SK-N-SH treated with all-trans-retinoic acid at 6 μM for 48 hours (cell line): ENCODE data around the gene NR2C2AP.

Experiments
- ARNTL ChIP-seq: fragments of 450-650 bp; formaldehyde crosslinking; IDR thresholded peaks from 2 replicates; pipeline ENCODE4 v1.5.0; 2020; ENCODE audit warnings: low read depth, mild to moderate bottlenecking, moderate library complexity, borderline replicate concordance
- BACH2 ChIP-seq: fragments of 250-450 bp; sonication (Bioruptor Pico); IDR thresholded peaks from 2 replicates; pipeline ENCODE4 v1.9.0; 2021; ENCODE audit warnings: mild to moderate bottlenecking, borderline replicate concordance
- CREB5 ChIP-seq: fragments of 250-450 bp; sonication (Bioruptor Pico); IDR thresholded peaks from 2 replicates; pipeline ENCODE4 v1.5.1; 2020; ENCODE audit warnings: low read depth, mild to moderate bottlenecking, moderate library complexity
- CSDC2 ChIP-seq: fragments of 250-450 bp; sonication (Bioruptor Pico); IDR thresholded peaks from 2 replicates; pipeline ENCODE4 v1.5.0; 2020; ENCODE audit warnings: mild to moderate bottlenecking, moderate library complexity
- GLIS3 ChIP-seq: fragments of 250-450 bp; sonication (Bioruptor Pico); IDR thresholded peaks from 2 replicates; pipeline ENCODE4 v1.5.0; 2020; ENCODE audit warnings: mild to moderate bottlenecking, moderate library complexity
- ISL1 ChIP-seq: fragments of 250-450 bp; sonication (Bioruptor Pico); IDR thresholded peaks from 2 replicates; pipeline ENCODE4 v2.1.2; 2022; ENCODE audit warnings: mild to moderate bottlenecking, moderate library complexity
- OSR1 ChIP-seq: fragments of 250-450 bp; sonication (Bioruptor Pico); IDR thresholded peaks from 2 replicates; pipeline ENCODE4 v1.8.0; 2022; ENCODE audit warnings: moderate library complexity, mild to moderate bottlenecking, inconsistent platforms
- PATZ1 ChIP-seq: fragments of 250-450 bp; sonication (Bioruptor Pico); IDR thresholded peaks from 2 replicates; pipeline ENCODE4 v1.8.0; 2020; ENCODE audit warnings: mild to moderate bottlenecking, moderate library complexity, borderline replicate concordance
- RARB ChIP-seq: fragments of 250-450 bp; sonication (Bioruptor Pico); IDR thresholded peaks from 2 replicates; pipeline ENCODE4 v1.8.0; 2021; ENCODE audit warnings: mild to moderate bottlenecking, moderate library complexity
- TCF4 ChIP-seq: fragments of 250-450 bp; sonication (Bioruptor Pico); IDR thresholded peaks from 2 replicates; pipeline ENCODE4 v1.8.0; 2021; ENCODE audit warnings: mild to moderate bottlenecking, moderate library complexity, borderline replicate concordance
- TOX ChIP-seq: fragments of 250-450 bp; sonication (Bioruptor Pico); IDR thresholded peaks from 2 replicates; pipeline ENCODE4 v1.8.0; 2021; ENCODE audit warnings: mild to moderate bottlenecking, moderate library complexity, borderline replicate concordance
- ZFP3 ChIP-seq: fragments of 250-450 bp; sonication (Bioruptor Pico); IDR thresholded peaks from 2 replicates; pipeline ENCODE4 v1.5.0; 2020; ENCODE audit warnings: mild to moderate bottlenecking, moderate library complexity
- ZFP30 ChIP-seq: fragments of 450-650 bp; formaldehyde crosslinking; IDR thresholded peaks from 2 replicates; pipeline ENCODE4 v1.5.0; 2022; ENCODE audit warnings: mild to moderate bottlenecking, moderate library complexity
- ZNF565 ChIP-seq: fragments of 450-650 bp; formaldehyde crosslinking; conservative IDR thresholded peaks from 2 replicates; pipeline ENCODE4 v1.5.0; 2020; ENCODE audit warnings: low read depth, mild to moderate bottlenecking, moderate library complexity

- TF ChIP-seq ZFP3 (CRISPR knock-in tag) (no peak), BACH2 (CRISPR knock-in tag) (no peak), TCF4 (no peak), GLIS3 (CRISPR knock-in tag) (no peak), ZFP30 (CRISPR knock-in tag) (no peak), CREB5 (CRISPR knock-in tag) (no peak), ISL1 (CRISPR knock-in tag) (no peak), ZNF565 (CRISPR knock-in tag) (no peak), OSR1 (CRISPR knock-in tag) (no peak), CSDC2 (CRISPR knock-in tag) (no peak), RARB (CRISPR knock-in tag) (no peak), TOX (CRISPR knock-in tag) (no peak), PATZ1 (CRISPR knock-in tag) (no peak), ARNTL (no peak)
Observed at GRCh38 chr19:19223636-19224035, 20.4 kb upstream of the NR2C2AP start.
